PC-9 (cell line): Measurements from ENCODE around the gene APBA1. TPM values are rescaled to one million over a fixed set of nuclear protein-coding genes. Genes with fewer than 3 reads are reported as not detected.

Experiments
- BruUV-seq: library from RNA; stranded (reverse); fragments of 400-500 nt; replicated peaks from 2 replicates; lab custom pipeline; 2021; lab: Mats Ljungman, UMichigan
- CTCF ChIA-PET: fragments of 300-600 bp; sonication (Branson Sonifier 250); formaldehyde crosslinking; loops from one replicate; lab custom pipeline; 2022; ENCODE audit warnings: antibody characterized with exemption; lab: Charles Lee
- POLR2A ChIA-PET: fragments of 300-600 bp; sonication (Branson Sonifier 250); formaldehyde crosslinking; loops from one replicate; lab custom pipeline; 2022; ENCODE audit warnings: antibody characterized with exemption; ENCODE audit not compliant: unreplicated experiment; lab: Charles Lee
- DNase-seq, 2 experiments: peaks; one replicate each; pipeline versions ENCODE4 v3.0.0 to v3.0.0-alpha.2; 2015 to 2022; ENCODE audit warnings: mixed read lengths in 1 of 2
- H2AFZ ChIP-seq: fragments of 200-600 bp; sonication (generic); 2 replicates; pipeline ENCODE4 v1.8.1; 2017; ENCODE audit warnings: antibody characterized with exemption
- H3F3A ChIP-seq: fragments of 200-600 bp; sonication (generic); 2 replicates; pipeline ENCODE4 v1.8.1; 2017; ENCODE audit warnings: antibody characterized with exemption, mild to moderate bottlenecking, low read depth; ENCODE audit not compliant: insufficient read depth
- H3K27ac ChIP-seq: fragments of 200-600 bp; sonication (generic); 2 replicates; pipeline ENCODE4 v1.6.1; 2016; ENCODE audit warnings: mixed run types
- H3K27me3 ChIP-seq: fragments of 200-600 bp; sonication (generic); 2 replicates; pipeline ENCODE4 v1.6.1; 2016; ENCODE audit warnings: low read depth, mixed run types; ENCODE audit not compliant: insufficient read depth
- H3K36me3 ChIP-seq: fragments of 200-600 bp; sonication (generic); 2 replicates; pipeline ENCODE4 v1.6.1; 2016; ENCODE audit warnings: low read depth, mixed run types
- H3K4me1 ChIP-seq: fragments of 200-600 bp; sonication (generic); replicated peaks from 2 replicates; pipeline ENCODE4 v1.6.1; 2016; ENCODE audit warnings: mixed run types; ENCODE audit not compliant: insufficient read depth
- H3K4me2 ChIP-seq: fragments of 200-600 bp; sonication (generic); 2 replicates; pipeline ENCODE4 v1.6.1; 2017; ENCODE audit warnings: mixed run types
- H3K4me3 ChIP-seq: fragments of 200-600 bp; sonication (generic); 2 replicates; pipeline ENCODE4 v1.6.1; 2016; ENCODE audit warnings: mixed run types
- H3K79me2 ChIP-seq: fragments of 200-600 bp; sonication (generic); 2 replicates; pipeline ENCODE4 v1.6.1; 2017; ENCODE audit warnings: low read depth, mixed run types
- H3K9me2 ChIP-seq: fragments of 200-600 bp; sonication (generic); 2 replicates; pipeline ENCODE4 v1.8.1; 2017; ENCODE audit warnings: mild to moderate bottlenecking; ENCODE audit not compliant: insufficient read depth
- H3K9me3 ChIP-seq: fragments of 200-600 bp; sonication (generic); 2 replicates; pipeline ENCODE4 v1.8.1; 2016; ENCODE audit warnings: low read depth; ENCODE audit not compliant: insufficient read depth
- H4K20me1 ChIP-seq: fragments of 200-600 bp; sonication (generic); 2 replicates; pipeline ENCODE4 v1.8.1; 2017; ENCODE audit not compliant: insufficient read depth
- CTCF ChIP-seq: fragments of 200-600 bp; sonication (generic); conservative IDR thresholded peaks from 2 replicates; pipeline ENCODE4 v1.6.1; 2017; ENCODE audit warnings: mixed run types, antibody characterized with exemption, mild to moderate bottlenecking, moderate library complexity
- EZH2 ChIP-seq: fragments of 200-600 bp; sonication (generic); IDR thresholded peaks from 2 replicates; pipeline ENCODE4 v1.8.0; 2017; ENCODE audit warnings: antibody characterized with exemption, low read depth
- intact Hi-C: fragments of 100-400 bp; cut with micrococcal nuclease; formaldehyde crosslinking; loops from one replicate; pipeline ENCODE4 v1.10.0; 2022; ENCODE audit not compliant: unreplicated experiment
- total RNA-seq: library from RNA; stranded (reverse); gene quantifications from 2 replicates; pipeline ENCODE4 v1.2.3, GENCODE V29; 2021

The APBA1 gene
- total RNA-seq, 1 experiment from 2014 or later, result 0.44 TPM

- H3K9me3 ChIP-seq, result no peaks in the 10 kb centered on the region
- CTCF ChIA-PET, result no interaction called here
These were observed 176.9 kb downstream of the APBA1 start for GRCh38 chr9:69495296-69495695.

DNA sequence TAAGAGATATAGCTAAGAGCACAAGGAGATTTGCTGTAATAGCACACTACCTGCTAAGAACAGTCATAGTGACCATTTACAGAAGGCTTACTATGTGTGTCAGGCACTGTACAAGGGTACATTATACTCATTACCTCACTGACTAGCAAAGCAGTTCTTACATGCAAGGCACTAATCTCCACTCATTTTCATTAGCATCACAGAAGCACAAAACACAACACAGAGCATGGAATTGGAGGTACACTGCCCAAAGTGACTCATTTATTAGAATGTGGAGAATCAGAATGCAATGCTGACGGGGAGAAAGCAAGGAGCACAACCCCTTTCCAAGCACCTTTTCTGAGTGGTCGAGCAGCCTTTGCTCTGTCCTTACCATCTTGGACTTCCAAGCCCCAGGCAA is 177.4 kb downstream of the APBA1 start:
- Histone ChIP-seq H3K4me1 (no peaks in the 10 kb centered on the region), H3K79me2 (no peaks in the 10 kb centered on the region), H3K9me3 (no peaks in the 10 kb centered on the region), H4K20me1 (no peaks in the 10 kb centered on the region), H2AFZ (no peak overlapping the region), H3K9me2 (no peaks in the 10 kb centered on the region), H3K27ac (no peak overlapping the region), H3K4me3 (no peak overlapping the region), H3K4me2 (no peak overlapping the region), H3K27me3 (no peaks in the 10 kb centered on the region), H3K36me3 (no peaks in the 10 kb centered on the region), H3F3A (no peaks in the 10 kb centered on the region)
- TF ChIP-seq EZH2 (no peak), CTCF (no peak)
- ChIA-PET POLR2A (interaction anchor here (0.6 kb wide), 1 partner anchor 391 kb away, joined by 4 read pairs; no protein-coding TSS in a partner anchor), CTCF (no interaction called here)
- intact Hi-C loops, result no loop called here
- no TSS peak for BruUV-seq
- no peak for DNase-seq

More at GRCh38 chr9:69495296-69495695, 176.9 kb downstream of the APBA1 start:
- Histone ChIP-seq H4K20me1 (no peaks in the 10 kb centered on the region), H3K4me1 (no peaks in the 10 kb centered on the region), H3K79me2 (no peaks in the 10 kb centered on the region), H3K27me3 (no peaks in the 10 kb centered on the region), H3K9me2 (no peaks in the 10 kb centered on the region), H3K4me3 (no peak overlapping the region), H3K36me3 (no peaks in the 10 kb centered on the region), H3F3A (no peaks in the 10 kb centered on the region), H3K4me2 (no peak overlapping the region), H2AFZ (no peak overlapping the region), H3K27ac (no peak overlapping the region)
- DNase-seq, result no peak
- TF ChIP-seq EZH2, result no peak
- POLR2A ChIA-PET, result no interaction called here
- intact Hi-C loops, result no loop called here
- BruUV-seq, result no TSS peak

DNA sequence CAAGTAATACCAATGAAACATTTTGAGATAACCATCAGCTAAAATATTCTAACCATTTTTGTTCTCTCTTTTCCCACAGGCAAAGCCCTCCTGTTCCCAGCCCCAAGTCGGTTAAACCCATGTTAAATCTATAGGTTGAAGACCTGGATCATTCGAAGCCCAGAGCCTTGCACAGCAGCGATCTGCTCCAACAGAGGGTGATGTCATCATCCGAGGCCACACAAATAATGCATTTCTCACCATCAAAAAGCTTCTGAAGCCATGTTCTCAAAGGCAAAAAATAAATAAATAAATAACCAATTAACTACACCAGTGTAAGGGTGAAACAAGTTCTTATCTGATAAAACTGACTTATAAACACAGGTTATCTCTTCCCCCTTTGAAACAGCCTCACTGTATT is 178.0 kb downstream of the APBA1 start:
- CTCF ChIA-PET, result no interaction called here
- intact Hi-C loops, result no loop called here

More for the DNA sequence above, 178.0 kb downstream of the APBA1 start:
- Histone ChIP-seq H2AFZ (no peak overlapping the region), H3K4me3 (no peak overlapping the region), H3K9me3 (no peaks in the 10 kb centered on the region), H3K27ac (no peak overlapping the region), H3F3A (no peaks in the 10 kb centered on the region), H3K36me3 (no peaks in the 10 kb centered on the region), H3K9me2 (no peaks in the 10 kb centered on the region), H3K79me2 (no peaks in the 10 kb centered on the region), H3K4me1 (no peaks in the 10 kb centered on the region), H3K4me2 (no peak overlapping the region), H4K20me1 (no peaks in the 10 kb centered on the region), H3K27me3 (no peaks in the 10 kb centered on the region)
- TF ChIP-seq EZH2 (no peak), CTCF (no peak)
- DNase-seq, result no peak
- POLR2A ChIA-PET, result no interaction called here
- BruUV-seq, result no TSS peak
